ENCODE data around the gene TRAF6. TPM values are rescaled to one million over a fixed set of nuclear protein-coding genes. Genes with fewer than 3 reads are reported as not detected.

The TRAF6 gene
- total RNA-seq, 1 experiment from 2014 or later = 6.6 TPM

GRCh38 chr11:36463781-36464180, 46.3 kb downstream of the TRAF6 start (continued):
- TF ChIP-seq PRDM15 (CRISPR knock-in tag; IDR thresholded peaks at IDR 0.05) (no peak), PRRX2 (CRISPR knock-in tag; IDR thresholded peaks at IDR 0.05) (no peak), ZNF512 (CRISPR knock-in tag; IDR thresholded peaks at IDR 0.05; ENCODE audit: borderline replicate concordance) (no peak), CTCF (IDR thresholded peaks at IDR 0.05) (no peak), TEAD4 (CRISPR knock-in tag; IDR thresholded peaks at IDR 0.05) (no peak), MAX (CRISPR knock-in tag; IDR thresholded peaks at IDR 0.05) (no peak)

GRCh38 chr11:36462321-36462720, 47.8 kb downstream of the TRAF6 start:
- H3K9me3 Mint-ChIP-seq = no peaks in the 10 kb centered on the region
- no peaks in the 10 kb centered on the region for H3K27me3 Mint-ChIP-seq (ENCODE audit: low read depth)
- ATAC-seq = no peak
- CTCF ChIA-PET = no interaction called here
- TF ChIP-seq SP1 (CRISPR knock-in tag; conservative IDR thresholded peaks at IDR 0.05) (no peak), CBFB (CRISPR knock-in tag; IDR thresholded peaks at IDR 0.05; ENCODE audit: low read depth) (no peak), ZMAT4 (CRISPR knock-in tag; IDR thresholded peaks at IDR 0.05) (no peak), NR3C1 (CRISPR knock-in tag; conservative IDR thresholded peaks at IDR 0.05; ENCODE audit: low read depth) (no peak), FOXP4 (CRISPR knock-in tag; IDR thresholded peaks at IDR 0.05) (no peak), JAZF1 (CRISPR knock-in tag; IDR thresholded peaks at IDR 0.05) (no peak), NFE2L1 (CRISPR knock-in tag; IDR thresholded peaks at IDR 0.05) (no peak), JUN (CRISPR knock-in tag; IDR thresholded peaks at IDR 0.05) (no peak), ETV6 (CRISPR knock-in tag; IDR thresholded peaks at IDR 0.05) (no peak)
- peaks cover 10% of the 10 kb centered on the region for H3K4me1 Mint-ChIP-seq
- H3K27ac Mint-ChIP-seq = no peak overlapping the region
- H3K36me3 Mint-ChIP-seq = no peaks in the 10 kb centered on the region; the same call in 1 of the 2 replicates
- no peak for DNase-seq (ENCODE audit: low spot score)
- POLR2A ChIA-PET = no interaction called here
- H3K4me3 Mint-ChIP-seq = no peak overlapping the region
